ENCODE results near the gene RENBP.
"Not testable (repeated sequence)": the region's sequence is repeated elsewhere in the genome, so short reads cannot be mapped to it uniquely, and the experiment has no call there.

Gene RENBP

GRCh38 chrX:153944140-153944799 lies at the start of gene RENBP:
RENBP (minus strand) TSS chrX:153944643; CDS start chrX:153944610, 33 bp downstream.
- in situ Hi-C loops (cut with MboI; ENCODE audit: low sequenced_read_pairs) = no loop called here

- in situ Hi-C loops (cut with MboI; ENCODE audit: low sequenced_read_pairs) = no loop called here
These were observed 49.5 kb upstream of the RENBP start for GRCh38 chrX:153993978-153994377.

- in situ Hi-C loops (cut with MboI; ENCODE audit: low sequenced_read_pairs) = no loop called here
These were observed 48.6 kb upstream of the RENBP start for GRCh38 chrX:153993079-153993478.

- in situ Hi-C loops (cut with MboI; ENCODE audit: low sequenced_read_pairs) = no loop called here
These were observed 47.7 kb upstream of the RENBP start for GRCh38 chrX:153992180-153992579.

DNA sequence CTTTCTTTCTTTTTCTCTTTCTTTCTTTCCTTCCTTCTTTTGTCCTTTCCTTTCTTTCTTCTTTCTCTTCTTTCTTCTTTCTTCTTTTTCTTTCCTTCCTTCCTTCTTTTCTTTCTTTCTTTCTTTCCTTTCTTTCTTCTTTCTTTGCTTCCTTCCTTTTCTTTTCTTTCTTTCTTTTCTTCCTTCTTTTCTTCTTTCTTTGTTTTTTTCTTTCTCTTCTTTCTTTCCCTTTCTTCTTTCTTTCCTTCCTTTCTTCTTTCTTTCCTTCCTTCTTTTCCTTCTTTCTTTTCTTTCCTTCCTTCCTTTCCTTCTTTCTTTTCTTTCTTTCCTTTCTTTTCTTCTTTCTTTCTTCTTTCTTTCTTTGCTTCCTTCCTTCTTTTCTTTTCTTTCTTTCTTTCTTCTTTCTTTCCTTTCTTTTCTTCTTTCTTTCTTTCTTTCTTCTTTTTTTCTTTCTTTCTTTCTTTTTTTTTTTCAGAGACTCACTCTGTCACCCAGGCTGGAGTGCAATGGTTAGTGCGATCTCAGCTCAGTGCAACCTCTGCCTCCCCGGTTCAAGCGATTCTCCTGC lies 46.7 kb upstream of the RENBP start:
- in situ Hi-C loops (cut with MboI; ENCODE audit: low sequenced_read_pairs) = no loop called here

- in situ Hi-C loops (cut with MboI; ENCODE audit: low sequenced_read_pairs) = no loop called here
These were observed 45.7 kb upstream of the RENBP start for GRCh38 chrX:153989973-153990655.

DNA sequence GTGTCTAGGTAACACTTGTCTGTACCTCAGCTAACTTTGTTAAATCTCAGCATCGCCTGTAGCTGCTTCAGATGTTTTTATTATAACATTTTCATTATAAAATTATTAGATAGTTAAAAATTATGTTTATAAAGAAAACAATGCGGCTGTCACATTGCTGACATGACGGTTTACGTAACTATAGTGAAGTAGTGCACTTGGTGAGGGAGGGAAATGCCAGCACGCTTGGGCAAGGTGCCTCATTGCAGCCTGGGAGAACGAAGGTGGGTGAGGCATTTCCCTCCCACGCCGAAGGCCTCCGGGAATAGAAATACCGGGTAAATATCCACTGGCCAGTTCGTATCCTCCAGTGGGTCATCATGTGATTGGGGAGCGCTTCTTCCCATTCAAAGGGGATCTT lies 44.0 kb upstream of the RENBP start:
- in situ Hi-C loops (cut with MboI; ENCODE audit: low sequenced_read_pairs) = no loop called here

DNA sequence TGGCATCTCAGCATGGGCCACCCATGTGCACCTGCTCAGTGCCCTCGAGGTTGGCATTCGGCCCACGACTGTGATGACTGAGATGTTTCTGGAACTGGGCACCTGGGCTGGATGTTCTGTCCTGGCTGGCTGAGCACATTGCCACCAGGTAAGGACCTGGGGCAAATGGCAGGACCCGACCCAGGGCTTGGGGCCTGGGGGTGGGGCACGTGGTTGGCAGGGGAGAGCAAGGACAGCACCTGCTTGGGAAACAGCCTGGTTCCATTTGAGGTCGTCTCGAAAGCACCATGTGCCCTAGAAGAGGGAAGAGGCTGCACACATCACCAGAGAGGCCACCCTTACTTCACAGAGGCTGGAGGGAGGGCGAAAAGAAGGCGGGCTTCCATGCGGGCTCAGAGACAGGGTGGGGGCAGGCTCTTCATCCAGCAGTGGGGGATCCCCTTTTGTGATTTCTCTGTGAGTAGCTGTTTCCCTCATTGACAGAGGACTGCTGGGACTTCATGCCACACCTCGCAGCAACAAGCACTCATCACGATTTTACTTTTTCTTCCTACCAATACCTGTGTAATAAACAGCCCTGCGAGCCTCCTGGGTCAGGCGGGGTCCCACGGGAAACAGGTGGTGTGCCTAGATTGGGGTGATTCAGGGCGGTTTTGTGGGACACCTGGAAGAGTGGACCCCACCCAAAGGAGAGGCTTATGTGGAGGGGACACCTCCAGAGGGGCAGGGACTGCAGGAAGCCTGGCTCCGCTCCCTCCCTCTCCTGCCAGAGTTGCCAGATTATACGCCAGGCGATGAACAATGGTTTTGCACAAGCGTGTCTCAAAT lies 40.1 kb upstream of the RENBP start:
- in situ Hi-C loops (cut with MboI; ENCODE audit: low sequenced_read_pairs) = no loop called here

DNA sequence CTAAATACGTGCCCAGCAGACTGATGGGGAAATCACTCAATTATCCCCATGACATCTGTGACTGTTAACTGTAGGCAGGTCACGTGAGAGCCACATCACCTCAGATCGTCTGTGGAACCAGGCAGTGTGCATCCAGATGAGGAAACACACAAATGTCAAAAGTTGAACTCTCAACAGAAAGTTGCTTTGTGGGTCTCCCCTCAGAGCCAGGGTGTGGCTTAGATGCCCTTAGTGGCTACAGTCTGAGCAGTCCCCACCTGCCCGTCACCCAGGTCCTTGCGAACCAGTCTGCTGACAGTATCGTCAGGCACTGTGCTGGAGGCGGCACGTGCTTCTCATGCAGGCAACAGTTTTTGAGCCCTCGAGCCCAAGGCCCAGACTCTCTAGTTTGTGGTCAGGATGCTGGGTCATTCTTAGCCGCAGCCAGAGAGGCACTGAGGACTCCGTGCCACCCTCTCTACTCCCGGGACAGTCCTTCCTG lies 38.9 kb upstream of the RENBP start:
- in situ Hi-C loops (cut with MboI; ENCODE audit: low sequenced_read_pairs) = no loop called here

DNA sequence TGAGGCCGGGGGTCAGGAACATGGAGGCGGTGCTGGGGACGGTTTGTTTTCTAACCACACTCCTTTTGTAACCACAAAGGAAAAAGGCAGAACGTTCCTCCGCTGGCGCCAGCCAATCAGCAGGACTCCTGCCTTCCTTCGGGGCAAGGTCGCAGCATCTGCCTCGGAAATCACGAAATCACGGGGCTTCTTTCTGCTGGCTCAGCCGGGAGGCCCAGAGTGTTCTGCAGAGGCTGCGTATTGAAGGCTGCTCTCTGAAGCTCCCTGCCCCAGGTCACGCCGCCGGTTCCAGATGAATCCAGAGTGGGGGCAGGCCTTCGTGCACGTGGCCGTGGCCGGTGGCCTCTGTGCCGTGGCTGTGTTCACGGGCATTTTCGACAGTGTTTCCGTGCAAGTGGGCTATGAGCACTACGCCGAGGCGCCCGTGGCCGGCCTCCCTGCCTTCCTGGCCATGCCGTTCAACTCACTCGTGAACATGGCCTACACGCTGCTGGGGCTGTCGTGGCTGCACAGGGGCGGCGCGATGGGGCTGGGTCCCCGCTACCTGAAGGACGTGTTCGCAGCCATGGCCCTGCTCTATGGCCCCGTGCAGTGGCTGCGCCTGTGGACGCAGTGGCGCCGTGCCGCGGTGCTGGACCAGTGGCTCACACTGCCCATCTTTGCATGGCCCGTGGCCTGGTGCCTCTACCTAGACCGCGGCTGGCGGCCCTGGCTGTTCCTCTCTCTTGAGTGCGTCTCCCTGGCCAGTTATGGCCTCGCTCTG lies 37.5 kb upstream of the RENBP start:
- in situ Hi-C loops (cut with MboI; ENCODE audit: low sequenced_read_pairs) = no loop called here

GRCh38 chrX:153981231-153981630 lies 36.8 kb upstream of the RENBP start:
- in situ Hi-C loops (cut with MboI; ENCODE audit: low sequenced_read_pairs) = no loop called here

GRCh38 chrX:153980394-153980793 lies 36.0 kb upstream of the RENBP start:
- in situ Hi-C loops (cut with MboI; ENCODE audit: low sequenced_read_pairs) = not testable (repeated sequence)

GRCh38 chrX:153974726-153975286 lies 30.4 kb upstream of the RENBP start:
- in situ Hi-C loops (cut with MboI; ENCODE audit: low sequenced_read_pairs) = no loop called here

DNA sequence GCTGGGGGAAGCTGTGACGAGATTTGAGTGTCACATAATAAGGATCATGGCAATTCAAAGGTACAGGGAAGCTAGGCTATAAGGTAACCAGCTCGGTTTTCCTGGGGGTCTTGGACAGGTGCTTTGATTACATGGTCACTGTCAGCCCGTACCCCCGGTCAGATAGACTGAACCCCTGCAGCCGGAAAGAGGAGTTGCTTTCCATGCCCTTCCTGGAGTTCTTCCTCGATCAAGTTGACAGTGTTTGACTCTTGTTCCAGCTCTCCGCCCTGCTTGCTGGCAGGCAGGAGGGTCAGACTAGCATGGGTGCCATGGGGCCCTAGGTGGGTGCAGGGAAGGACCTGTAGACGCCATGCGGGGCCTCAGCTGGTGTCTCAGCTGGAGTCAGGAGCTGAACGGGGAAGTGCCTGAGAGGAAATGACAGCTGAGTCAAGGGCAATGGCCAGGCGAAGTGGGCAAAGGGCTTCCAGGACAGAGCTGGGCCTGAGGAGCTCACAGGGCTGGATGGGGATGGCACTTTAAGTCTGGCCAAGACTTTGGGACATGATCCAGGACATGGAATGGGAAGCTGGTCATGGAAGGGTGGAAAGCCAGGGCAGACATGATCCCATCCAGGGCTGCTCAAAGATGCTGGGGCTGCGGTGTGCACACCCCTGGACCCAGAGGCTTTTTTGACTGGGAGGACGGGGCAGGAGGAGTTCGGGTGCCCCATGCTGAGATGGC lies 29.7 kb upstream of the RENBP start:
- in situ Hi-C loops (cut with MboI; ENCODE audit: low sequenced_read_pairs) = no loop called here

DNA sequence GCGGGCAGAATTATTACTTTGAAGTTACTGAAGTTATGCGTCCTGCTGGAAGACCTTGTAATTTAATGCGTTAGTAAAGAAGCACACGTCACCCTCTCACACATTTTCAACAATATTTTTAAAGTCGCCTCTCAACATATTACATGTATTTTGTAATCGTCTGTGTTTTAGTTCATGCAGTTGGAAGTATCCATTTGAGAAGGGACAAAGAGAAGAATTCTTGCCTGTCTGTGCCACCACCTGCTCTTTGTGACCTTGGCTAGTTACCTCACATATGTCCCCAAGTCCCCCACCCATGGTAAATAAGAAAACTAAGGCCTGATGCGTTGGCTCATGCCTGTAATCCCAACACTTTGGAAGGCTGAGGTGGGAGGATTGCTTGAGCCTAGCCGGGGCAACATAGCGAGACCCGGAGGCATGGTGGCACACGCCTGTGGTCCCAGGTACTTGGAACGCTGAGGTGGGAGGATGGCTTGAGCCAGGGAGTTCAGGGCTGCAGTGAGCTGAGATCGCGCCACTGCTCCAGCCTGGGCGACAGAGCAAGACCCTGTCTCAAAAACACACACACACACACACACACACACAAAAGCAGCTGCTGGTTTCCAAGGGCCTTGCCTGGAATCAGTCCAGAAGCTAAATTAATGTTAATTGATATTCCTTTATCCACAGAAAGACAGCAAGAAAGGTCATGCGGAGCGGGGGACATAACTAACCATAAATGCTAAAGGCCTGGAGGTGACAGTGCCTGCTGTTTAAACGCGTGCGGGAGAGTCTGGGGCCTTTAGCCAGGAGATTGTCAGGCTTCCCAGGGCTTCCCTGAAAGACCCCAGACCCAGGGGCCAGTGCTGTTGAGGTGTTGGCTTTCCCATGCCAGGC lies 28.9 kb upstream of the RENBP start:
- in situ Hi-C loops (cut with MboI; ENCODE audit: low sequenced_read_pairs) = no loop called here

DNA sequence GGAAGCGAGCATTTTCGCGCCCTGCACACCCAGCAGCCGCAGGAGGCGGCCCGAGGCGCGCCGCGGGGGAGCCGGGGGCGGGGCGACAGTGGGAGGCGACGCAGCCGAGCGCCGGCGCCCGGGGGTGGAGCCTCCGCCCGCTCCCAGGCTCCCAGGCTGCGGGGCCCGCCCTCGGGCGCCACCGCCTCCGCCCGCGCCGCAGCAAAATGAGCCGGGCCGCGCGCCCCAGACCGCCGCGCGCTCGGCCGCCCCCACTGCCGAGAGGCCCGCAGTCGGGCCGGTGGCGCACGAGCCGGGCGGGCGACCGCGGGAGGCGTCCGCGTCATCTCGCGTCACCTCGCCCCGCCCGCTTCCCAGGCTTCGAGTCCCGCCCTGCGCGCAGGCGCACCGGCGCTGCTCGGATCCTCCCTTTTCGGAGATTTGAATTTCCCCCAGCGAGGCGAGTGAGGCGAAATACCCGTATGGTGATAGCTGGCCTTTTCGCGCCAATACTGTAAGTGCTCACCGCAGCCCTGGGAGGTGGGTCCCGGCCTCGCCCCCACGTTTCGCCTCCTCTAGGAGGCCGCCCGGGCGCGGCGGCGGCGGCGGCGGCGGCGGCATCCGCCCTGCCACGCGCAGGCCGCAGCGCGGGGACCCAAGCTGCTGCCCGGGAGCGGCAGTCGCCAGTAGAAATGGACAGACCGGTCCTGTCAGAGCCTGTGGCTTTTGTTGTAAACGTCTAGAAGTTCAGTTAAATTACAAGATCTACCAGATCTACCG lies 28.1 kb upstream of the RENBP start, which contains the start of gene TMEM187:
Gene TMEM187 (plus strand): TSS at position 387 of the 759 bp plus-strand sequence. CDS start 9,309 bp downstream, outside the sequence.
- in situ Hi-C loops (cut with MboI; ENCODE audit: low sequenced_read_pairs) = no loop called here

GRCh38 chrX:153971450-153972367 lies 27.3 kb upstream of the RENBP start, which contains the start of gene HCFC1:
HCFC1 (minus strand) TSS chrX:153971818; CDS start chrX:153970840, 978 bp downstream.
- in situ Hi-C loops (cut with MboI; ENCODE audit: low sequenced_read_pairs) = no loop called here
